ENCODE data around the gene L1TD1.
"Not testable (repeated sequence)": the region's sequence is repeated elsewhere in the genome, so short reads cannot be mapped to it uniquely, and the experiment has no call there.

Gene L1TD1

DNA sequence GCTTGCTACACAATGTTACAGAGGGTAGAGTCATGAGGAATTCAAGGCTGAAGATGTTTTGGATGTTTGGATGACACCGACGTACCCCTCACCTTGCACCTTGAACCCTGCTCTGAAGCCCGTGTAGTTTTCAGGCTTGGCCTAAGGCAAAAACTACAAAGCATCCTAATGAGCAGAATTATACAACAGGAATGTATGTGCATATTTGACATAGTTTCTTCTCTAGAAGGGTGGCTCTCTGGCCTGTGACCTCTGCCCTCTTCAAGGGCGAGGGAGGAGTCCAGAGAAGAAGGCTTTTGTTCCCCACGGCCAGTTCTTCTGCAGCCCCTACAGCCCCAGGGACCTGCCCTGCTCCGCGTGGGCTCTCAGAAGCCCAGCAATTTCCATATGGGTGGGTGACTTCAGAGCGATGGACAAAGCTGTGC lies 43.3 kb downstream of the L1TD1 start:
- no peak for DNase-seq (ENCODE audit: low read depth)

- DNase-seq (ENCODE audit: low read depth): no peak
Measured at GRCh38 chr1:62238507-62238906, 43.9 kb downstream of the L1TD1 start.

- not testable (repeated sequence) for DNase-seq (ENCODE audit: low read depth)
Measured at GRCh38 chr1:62239652-62240403, 45.2 kb downstream of the L1TD1 start.

- DNase-seq (ENCODE audit: low read depth): no peak
Measured at GRCh38 chr1:62240651-62241370, 46.2 kb downstream of the L1TD1 start.

GRCh38 chr1:62241371-62242131 lies 46.9 kb downstream of the L1TD1 start:
- no peak for DNase-seq (ENCODE audit: low read depth)

DNA sequence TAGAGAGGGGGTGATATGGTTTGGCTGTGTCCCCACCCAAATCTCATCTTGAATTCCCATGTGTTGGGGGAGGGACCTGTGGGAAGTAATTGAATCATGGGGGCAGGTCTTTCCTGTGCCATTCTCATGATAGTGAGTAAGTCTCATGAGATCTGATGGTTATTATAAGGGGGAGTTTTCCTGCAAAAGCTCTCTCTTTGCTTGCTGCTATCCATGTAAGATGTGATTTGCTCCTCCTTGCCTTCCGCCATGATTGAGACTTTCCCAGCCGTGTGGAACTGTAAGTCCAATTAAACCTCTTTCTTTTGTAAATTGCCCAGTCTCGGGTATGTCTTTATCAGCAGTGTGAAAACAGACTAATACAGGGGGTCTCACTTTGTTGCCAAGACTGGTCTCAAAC lies 49.7 kb downstream of the L1TD1 start:
- DNase-seq (ENCODE audit: low read depth): not testable (repeated sequence)

- no peak for DNase-seq (ENCODE audit: low read depth)
Measured at GRCh38 chr1:62245201-62245600, 50.6 kb downstream of the L1TD1 start.

DNA sequence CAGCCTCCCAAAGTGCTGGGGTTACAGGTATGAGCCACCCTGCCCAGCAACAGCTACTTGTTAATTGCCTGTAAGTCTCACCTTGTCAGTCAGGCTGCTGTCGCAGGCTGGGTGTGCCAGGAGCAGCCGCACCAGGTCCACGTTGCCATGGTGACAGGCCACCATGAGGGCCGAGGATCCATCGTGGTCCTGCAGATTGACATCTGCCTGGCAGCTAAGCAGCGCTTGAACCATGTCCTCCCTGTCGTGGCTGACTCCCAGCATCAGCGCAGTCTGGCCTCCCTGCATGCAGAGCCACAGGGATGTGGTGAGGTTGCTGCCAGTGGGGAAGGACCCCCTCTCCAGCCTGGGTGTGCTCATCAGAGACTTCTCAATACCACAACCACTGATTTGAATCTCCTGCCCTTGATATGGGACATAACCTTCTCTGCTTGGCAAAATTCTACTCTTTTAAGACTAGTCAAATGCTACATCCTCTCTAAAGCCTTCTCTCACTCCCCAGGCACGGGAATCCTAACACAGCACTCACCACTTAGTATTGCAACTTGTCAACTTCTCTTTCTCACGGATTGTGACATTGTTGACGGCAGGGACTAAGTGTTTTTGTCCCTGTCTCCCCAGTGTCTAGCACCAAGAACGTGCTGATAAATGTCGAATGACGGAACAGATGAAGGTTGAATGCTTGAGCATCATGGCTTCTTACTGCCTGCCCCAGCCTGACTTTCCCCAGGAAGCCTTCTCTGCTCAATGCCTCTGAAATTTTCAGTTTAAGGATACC lies 52.9 kb downstream of the L1TD1 start:
- DNase-seq (ENCODE audit: low read depth): no peak

DNA sequence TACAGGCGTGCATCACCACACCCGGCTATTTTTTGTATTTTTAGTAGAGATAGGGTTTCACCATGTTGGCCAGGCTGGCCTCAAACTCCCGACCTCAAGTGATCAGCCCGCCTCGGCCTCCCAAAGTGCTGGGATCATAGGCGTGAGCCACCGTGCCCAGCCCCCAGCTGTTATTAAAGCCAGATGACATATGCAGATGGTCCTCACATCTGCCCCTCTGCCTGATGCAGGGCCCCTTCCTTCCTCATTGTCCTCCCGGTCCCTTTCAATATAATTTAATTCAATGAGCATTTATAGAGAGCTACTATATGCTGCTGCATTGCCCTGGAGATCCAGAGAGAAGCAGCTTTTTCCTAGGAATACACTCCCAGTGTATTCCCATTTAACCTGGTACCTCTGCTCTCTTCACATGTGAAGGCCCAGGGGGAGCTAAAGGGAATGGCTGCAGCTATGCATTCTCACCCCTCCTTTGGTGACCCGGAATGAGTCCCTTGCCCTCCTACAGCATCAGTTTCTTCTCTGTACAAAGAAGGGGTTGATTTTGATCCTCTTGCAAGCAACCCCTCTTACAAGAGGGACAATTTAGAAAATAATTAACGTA lies 55.6 kb downstream of the L1TD1 start:
- no peak for DNase-seq (ENCODE audit: low read depth)

GRCh38 chr1:62259551-62259950 lies 64.9 kb downstream of the L1TD1 start:
- no peak for DNase-seq (ENCODE audit: low read depth)

DNA sequence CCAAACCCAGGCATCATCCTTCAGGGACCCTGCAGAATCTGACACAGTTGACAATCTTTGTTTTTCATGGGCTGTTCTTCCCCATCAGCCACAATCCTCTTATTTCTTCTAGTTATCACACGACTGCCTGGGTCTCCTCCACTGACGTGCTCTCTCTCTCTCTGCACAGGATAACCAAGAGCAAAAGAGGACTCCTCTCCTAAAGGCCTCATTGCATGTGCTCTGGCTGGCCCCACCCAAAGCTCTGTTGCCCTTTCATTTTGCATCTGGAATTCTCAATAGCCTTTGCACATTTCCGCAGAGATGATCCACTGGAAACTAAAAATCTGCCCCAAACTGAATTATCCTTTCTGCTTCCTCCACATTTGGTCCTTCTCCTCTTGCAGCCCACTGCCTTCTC lies 66.0 kb downstream of the L1TD1 start:
- no peak for DNase-seq (ENCODE audit: low read depth)

All from HS-27A (cell line).